ENCODE results near the gene SRGAP1. TPM values are rescaled to one million over a fixed set of nuclear protein-coding genes. Genes with fewer than 3 reads are reported as not detected.
"Not testable (repeated sequence)": the region's sequence is repeated elsewhere in the genome, so short reads cannot be mapped to it uniquely, and the experiment has no call there.

SRGAP1 gene
- total RNA-seq, 1 donor from 2014 or later = 9.7 TPM

GRCh38 chr12:64064706-64065105, 220.2 kb downstream of the SRGAP1 start:
- Mint-ChIP-seq H3K36me3 (no peaks in the 10 kb centered on the region), H3K4me1 (peaks cover 10% of the 10 kb centered on the region), H3K27ac (no peak overlapping the region), H3K27me3 (ENCODE audit: low read depth) (no peaks in the 10 kb centered on the region), H3K4me3 (no peak overlapping the region), H3K9me3 (no peaks in the 10 kb centered on the region)
- TF ChIP-seq CTCF (IDR thresholded peaks at IDR 0.05; ENCODE audit: unreplicated experiment) = no peak
- DNase-seq (ENCODE audit: low spot score in 2 of 2, unreplicated experiment in 2 of 2) = no peak

- Mint-ChIP-seq H3K27me3 (ENCODE audit: low read depth) (no peaks in the 10 kb centered on the region), H3K9me3 (no peaks in the 10 kb centered on the region), H3K4me1 (peaks cover 10% of the 10 kb centered on the region), H3K27ac (no peak overlapping the region), H3K4me3 (no peak overlapping the region), H3K36me3 (peaks cover under 1% of the 10 kb centered on the region)
- TF ChIP-seq CTCF (IDR thresholded peaks at IDR 0.05; ENCODE audit: unreplicated experiment) = no peak
- no peak for DNase-seq (ENCODE audit: low spot score in 2 of 2, unreplicated experiment in 2 of 2)
These were observed 221.5 kb downstream of the SRGAP1 start for GRCh38 chr12:64065881-64066451.

- Mint-ChIP-seq H3K36me3 (peaks cover 2% of the 10 kb centered on the region), H3K4me1 (peaks cover 10% of the 10 kb centered on the region), H3K27ac (no peak overlapping the region), H3K27me3 (ENCODE audit: low read depth) (no peaks in the 10 kb centered on the region), H3K9me3 (no peaks in the 10 kb centered on the region), H3K4me3 (no peak overlapping the region)
- TF ChIP-seq CTCF (IDR thresholded peaks at IDR 0.05; ENCODE audit: unreplicated experiment) = no peak
- DNase-seq (ENCODE audit: low spot score in 2 of 2, unreplicated experiment in 2 of 2) = no peak
These were observed 222.3 kb downstream of the SRGAP1 start for GRCh38 chr12:64066776-64067175.

- Mint-ChIP-seq H3K27me3 (ENCODE audit: low read depth) (no peaks in the 10 kb centered on the region), H3K9me3 (peaks cover 10% of the 10 kb centered on the region), H3K4me1 (no peaks in the 10 kb centered on the region), H3K36me3 (peaks cover 14% of the 10 kb centered on the region), H3K4me3 (no peak overlapping the region), H3K27ac (no peak overlapping the region)
- TF ChIP-seq CTCF (IDR thresholded peaks at IDR 0.05; ENCODE audit: unreplicated experiment) = no peak
- no peak for DNase-seq (ENCODE audit: low spot score in 2 of 2, unreplicated experiment in 2 of 2)
These were observed 226.0 kb downstream of the SRGAP1 start for GRCh38 chr12:64070454-64070853.

GRCh38 chr12:64072916-64073575, 228.5 kb downstream of the SRGAP1 start:
- no peak overlapping the region for H3K4me3 Mint-ChIP-seq
- DNase-seq (ENCODE audit: low spot score in 2 of 2, unreplicated experiment in 2 of 2) = no peak
- H3K27ac Mint-ChIP-seq = no peak overlapping the region
- TF ChIP-seq CTCF (IDR thresholded peaks at IDR 0.05; ENCODE audit: unreplicated experiment) = no peak
- no peaks in the 10 kb centered on the region for H3K27me3 Mint-ChIP-seq (ENCODE audit: low read depth)
- peaks cover 18% of the 10 kb centered on the region for H3K36me3 Mint-ChIP-seq
- H3K9me3 Mint-ChIP-seq = peaks cover 19% of the 10 kb centered on the region
- no peaks in the 10 kb centered on the region for H3K4me1 Mint-ChIP-seq

- not testable (repeated sequence) for H3K27ac Mint-ChIP-seq; H3K27me3 Mint-ChIP-seq (ENCODE audit: low read depth); H3K4me3 Mint-ChIP-seq; DNase-seq (ENCODE audit: low spot score in 2 of 2, unreplicated experiment in 2 of 2)
- Mint-ChIP-seq H3K36me3 (peaks cover 16% of the 10 kb centered on the region), H3K4me1 (peaks cover 14% of the 10 kb centered on the region), H3K9me3 (peaks cover 19% of the 10 kb centered on the region)
These were observed 232.1 kb downstream of the SRGAP1 start for GRCh38 chr12:64076565-64076964.

All from mesothelial cell of epicardium (in vitro differentiated cells).